ENCODE data around the gene CRTAC1.
"Not testable (repeated sequence)": the region's sequence is repeated elsewhere in the genome, so short reads cannot be mapped to it uniquely, and the experiment has no call there.

Gene CRTAC1

DNA sequence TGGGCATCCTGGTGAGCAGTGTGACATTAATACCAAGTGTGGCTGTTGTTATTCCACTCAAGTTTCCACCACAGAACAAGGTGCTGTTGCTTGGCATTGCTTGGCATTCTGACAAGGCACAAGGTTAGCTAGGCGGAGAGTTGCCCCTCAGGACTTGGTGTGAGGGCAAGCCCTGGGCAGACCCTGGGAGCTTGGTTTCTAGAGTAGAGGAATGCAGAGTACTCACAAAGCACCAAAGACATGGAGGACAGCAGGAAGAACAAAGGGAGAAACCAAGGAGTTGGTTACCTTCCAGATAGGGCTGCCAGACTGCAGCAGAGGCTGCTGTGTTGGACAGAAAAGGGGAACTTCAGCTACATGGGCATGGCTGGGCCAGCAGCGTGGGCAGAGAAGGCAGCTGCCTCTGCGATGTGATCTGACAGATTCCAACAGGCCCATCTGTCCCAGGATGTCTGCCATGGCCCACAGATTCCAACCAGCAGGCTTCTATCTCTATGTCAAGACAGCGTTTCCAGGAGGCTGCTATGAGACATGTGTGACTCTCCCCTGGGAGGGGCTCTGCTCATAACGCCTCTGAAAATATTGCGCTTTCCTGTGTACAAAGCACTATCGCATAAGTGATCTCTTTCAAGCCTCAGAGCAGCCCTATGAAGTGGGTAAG, 178.9 kb downstream of the CRTAC1 start:
- Mint-ChIP-seq H3K27me3 (no peaks in the 10 kb centered on the region), H3K36me3 (ENCODE audit: low read depth) (no peaks in the 10 kb centered on the region), H3K9me3 (no peaks in the 10 kb centered on the region), H3K4me3 (no peak overlapping the region), H3K27ac (no peak overlapping the region), H3K4me1 (ENCODE audit: low read depth) (peaks cover 40% of the 10 kb centered on the region)

DNA sequence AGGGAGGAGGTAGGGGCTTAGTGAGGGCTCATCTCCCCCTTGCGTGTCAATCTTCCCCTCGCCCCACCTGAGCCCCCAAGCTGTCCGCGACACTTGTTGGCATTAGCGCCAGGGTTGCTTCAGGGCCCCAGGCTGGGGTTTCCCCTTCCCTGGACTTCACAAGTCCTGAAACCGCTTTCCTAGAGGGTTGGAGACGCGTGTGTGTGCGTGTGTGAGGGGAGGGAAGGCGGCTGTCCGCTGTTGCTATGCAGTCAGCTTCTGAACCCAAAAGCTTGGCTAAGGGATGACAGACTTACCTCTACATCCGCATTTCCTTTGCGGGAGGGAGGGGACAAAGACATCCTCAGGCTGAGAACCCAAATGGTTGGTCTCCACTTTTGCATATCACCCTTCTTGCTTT, 180.0 kb downstream of the CRTAC1 start:
- H3K9me3 Mint-ChIP-seq: no peaks in the 10 kb centered on the region
- peaks cover 40% of the 10 kb centered on the region for H3K4me1 Mint-ChIP-seq (ENCODE audit: low read depth)
- no peaks in the 10 kb centered on the region for H3K27me3 Mint-ChIP-seq
- H3K4me3 Mint-ChIP-seq: peak overlapping the region; percentile 77
- no peaks in the 10 kb centered on the region for H3K36me3 Mint-ChIP-seq (ENCODE audit: low read depth)
- H3K27ac Mint-ChIP-seq: no peak overlapping the region

DNA sequence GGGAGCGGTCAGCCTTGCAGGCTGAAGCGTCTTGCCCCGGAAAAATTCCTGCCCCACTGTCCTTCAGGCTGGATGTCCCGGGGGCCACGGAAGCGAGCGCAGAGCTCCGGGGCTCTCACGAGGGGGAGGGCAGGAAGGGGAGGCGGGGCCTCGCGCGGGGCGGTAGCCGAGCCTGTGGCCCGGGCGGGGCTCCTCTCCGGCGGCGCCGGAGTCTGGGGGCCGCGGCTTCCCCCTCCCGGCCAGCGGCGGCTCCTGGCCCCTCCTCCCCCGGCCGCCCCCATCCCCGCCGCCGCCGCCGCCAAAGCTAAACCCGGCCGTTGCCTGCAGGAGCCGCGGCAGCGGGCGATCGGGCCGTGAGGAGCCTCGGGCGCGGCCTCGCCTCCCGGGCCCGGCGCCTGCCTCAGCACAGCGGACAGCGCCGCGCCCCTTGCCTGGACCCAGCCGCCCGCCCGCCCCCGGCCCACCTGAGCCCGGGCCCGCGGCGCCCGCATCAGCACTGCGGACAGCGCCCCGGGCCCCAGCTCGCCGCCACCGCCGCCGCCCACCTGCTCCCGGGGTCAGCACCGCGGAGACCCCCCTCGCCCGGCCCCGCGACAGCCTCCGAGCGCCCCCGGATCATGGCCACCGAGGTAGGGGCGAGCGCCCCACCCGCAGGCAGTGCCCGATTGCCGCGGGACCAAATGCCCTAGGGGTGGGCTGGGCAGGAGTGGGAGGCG, 180.6 kb downstream of the CRTAC1 start, which contains the start of gene GOLGA7B:
Gene GOLGA7B (plus strand): TSS at position 157 of the 716 bp plus-strand sequence. CDS start 461 bp downstream, at position 618.
- Mint-ChIP-seq H3K4me3 (peak within 1 kb of the TSS; percentile 78), H3K4me1 (ENCODE audit: low read depth) (peaks cover 40% of the 10 kb centered on the region)

DNA sequence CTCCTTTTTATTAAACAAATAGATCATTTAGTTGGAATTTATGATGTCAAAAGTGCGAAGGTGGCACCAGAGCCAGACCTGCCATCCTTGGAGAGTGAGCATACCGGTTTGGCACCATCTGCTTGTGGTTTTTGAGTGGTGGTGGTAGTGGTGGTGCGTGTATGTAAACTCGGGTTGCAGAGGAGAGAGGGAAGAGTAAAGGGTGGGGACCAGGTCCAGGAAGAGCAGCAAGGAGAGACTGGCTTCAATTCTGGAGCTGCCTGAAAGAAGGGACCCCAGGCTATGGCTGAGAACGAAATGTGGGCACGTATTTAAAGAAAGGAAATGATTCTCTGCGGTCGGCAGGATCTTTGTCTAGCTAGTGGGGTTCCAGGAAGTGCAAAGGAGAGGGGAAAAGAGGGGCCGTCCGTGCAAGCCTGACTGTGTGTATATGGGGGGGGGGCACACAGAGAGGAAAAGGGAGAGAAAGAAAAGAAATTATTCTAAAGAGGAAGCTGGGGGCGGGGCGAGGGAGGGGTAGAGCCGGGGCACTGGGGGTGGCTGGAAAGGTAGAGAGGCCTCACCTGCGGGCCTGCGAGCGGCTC, 181.2 kb downstream of the CRTAC1 start:
- Mint-ChIP-seq H3K36me3 (ENCODE audit: low read depth) (no peaks in the 10 kb centered on the region), H3K27me3 (no peaks in the 10 kb centered on the region), H3K9me3 (no peaks in the 10 kb centered on the region), H3K4me3 (peak overlapping the region; percentile 78), H3K27ac (peak overlapping the region; percentile 67), H3K4me1 (ENCODE audit: low read depth) (peaks cover 40% of the 10 kb centered on the region)

More for the DNA sequence above, 180.6 kb downstream of the CRTAC1 start, which contains the start of gene GOLGA7B:
- Mint-ChIP-seq H3K27me3 (no peaks in the 10 kb centered on the region), H3K27ac (peak within 1 kb of the TSS; percentile 67), H3K36me3 (ENCODE audit: low read depth) (no peaks in the 10 kb centered on the region), H3K9me3 (no peaks in the 10 kb centered on the region)

DNA sequence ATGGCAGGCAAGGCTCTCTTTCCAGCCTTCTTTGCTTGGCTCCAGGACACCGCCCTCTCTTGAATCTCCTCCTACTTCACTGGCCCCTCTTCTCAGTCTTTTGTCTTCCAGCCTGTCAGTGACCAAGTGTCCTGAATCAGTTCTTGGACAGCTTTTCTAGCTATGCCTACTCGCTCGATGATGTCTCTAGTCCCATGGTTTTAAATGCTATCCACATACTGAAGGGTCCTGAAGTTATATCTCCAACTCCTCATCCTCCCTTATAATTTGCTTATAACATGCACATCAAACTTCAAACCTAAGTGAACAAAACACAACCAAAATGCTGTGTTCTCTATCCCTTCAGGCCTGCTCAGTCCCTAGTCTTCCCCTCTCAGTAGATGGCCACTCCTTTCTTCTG, 185.7 kb downstream of the CRTAC1 start:
- Mint-ChIP-seq H3K4me1 (ENCODE audit: low read depth) (peaks cover 18% of the 10 kb centered on the region), H3K4me3 (no peak overlapping the region), H3K9me3 (no peaks in the 10 kb centered on the region), H3K27me3 (no peaks in the 10 kb centered on the region), H3K27ac (no peak overlapping the region), H3K36me3 (ENCODE audit: low read depth) (peaks cover 3% of the 10 kb centered on the region)

DNA sequence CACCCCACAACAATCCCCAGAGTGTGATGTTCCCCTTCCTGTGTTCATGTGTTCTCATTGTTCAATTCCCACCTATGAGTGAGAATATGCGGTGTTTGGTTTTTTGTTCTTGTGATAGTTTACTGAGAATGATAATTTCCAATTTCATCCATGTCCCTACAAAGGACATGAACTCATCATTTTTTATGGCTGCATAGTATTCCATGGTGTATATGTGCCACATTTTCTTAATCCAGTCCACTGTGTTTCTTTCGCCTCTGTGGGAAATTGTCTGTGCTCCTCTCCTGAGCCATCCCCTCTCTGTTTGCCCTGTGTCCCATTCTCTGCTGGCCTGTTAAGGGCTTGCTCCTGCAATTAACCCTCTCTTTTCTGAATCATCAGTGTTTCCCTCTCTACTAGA, 186.4 kb downstream of the CRTAC1 start:
- H3K9me3 Mint-ChIP-seq; H3K36me3 Mint-ChIP-seq (ENCODE audit: low read depth); H3K4me3 Mint-ChIP-seq; H3K27me3 Mint-ChIP-seq; H3K27ac Mint-ChIP-seq: not testable (repeated sequence)
- peaks cover 15% of the 10 kb centered on the region for H3K4me1 Mint-ChIP-seq (ENCODE audit: low read depth)

DNA sequence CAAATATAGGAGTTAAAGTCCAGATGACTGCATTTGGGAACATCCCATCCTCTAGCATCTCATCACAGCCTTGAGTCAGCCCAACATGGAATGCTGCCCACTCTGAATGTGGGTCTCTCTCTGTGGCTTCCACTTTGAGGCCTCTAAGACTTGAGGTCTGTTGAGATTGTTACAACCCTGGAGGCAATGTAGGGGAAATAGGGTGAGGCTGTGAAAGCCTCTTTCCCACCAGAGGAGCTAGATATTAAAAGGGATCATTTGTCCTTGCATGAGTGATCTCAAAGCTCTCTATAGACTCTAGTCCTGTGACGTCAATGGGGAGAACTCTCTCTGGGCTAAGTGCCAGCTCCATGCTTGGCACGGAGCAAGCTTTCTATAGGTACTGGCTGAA, 187.1 kb downstream of the CRTAC1 start:
- no peaks in the 10 kb centered on the region for H3K27me3 Mint-ChIP-seq
- H3K27ac Mint-ChIP-seq: no peak overlapping the region
- H3K4me3 Mint-ChIP-seq: no peak overlapping the region
- H3K36me3 Mint-ChIP-seq (ENCODE audit: low read depth): peaks cover 3% of the 10 kb centered on the region
- peaks cover 12% of the 10 kb centered on the region for H3K4me1 Mint-ChIP-seq (ENCODE audit: low read depth)
- no peaks in the 10 kb centered on the region for H3K9me3 Mint-ChIP-seq

DNA sequence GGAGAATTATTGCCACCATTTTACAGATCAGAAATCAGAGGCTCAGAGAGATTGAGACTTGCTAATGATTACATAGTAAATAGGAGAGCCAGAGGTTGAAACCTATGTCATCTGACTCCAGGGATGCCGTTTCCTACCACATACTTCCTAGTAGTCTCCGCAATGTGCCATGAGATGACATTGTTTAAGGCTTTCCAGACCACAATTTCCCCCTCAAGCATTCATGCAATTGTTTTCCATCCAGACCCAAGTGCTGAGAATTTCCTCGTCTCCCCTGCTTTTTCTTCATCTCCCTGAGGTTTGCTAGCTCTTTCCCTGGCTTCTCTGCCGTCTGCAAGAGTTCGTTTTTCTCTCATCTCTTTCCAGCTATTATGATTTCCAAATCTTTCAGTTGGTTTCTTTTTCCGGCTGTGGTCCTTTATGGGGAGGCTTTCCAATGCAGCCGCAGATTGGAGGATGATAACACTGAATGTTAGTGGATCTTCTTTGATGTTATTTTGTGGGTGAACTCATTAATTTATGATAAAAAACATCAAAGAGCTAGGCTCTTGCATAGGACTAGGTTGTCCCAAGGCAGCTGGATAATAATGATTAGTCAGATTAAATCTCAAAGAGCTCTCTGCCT, 187.7 kb downstream of the CRTAC1 start:
- H3K36me3 Mint-ChIP-seq (ENCODE audit: low read depth): peaks cover 3% of the 10 kb centered on the region
- H3K4me1 Mint-ChIP-seq (ENCODE audit: low read depth): peaks cover 12% of the 10 kb centered on the region
- H3K27me3 Mint-ChIP-seq: no peaks in the 10 kb centered on the region
- H3K9me3 Mint-ChIP-seq: no peaks in the 10 kb centered on the region
- no peak overlapping the region for H3K4me3 Mint-ChIP-seq
- H3K27ac Mint-ChIP-seq: no peak overlapping the region

DNA sequence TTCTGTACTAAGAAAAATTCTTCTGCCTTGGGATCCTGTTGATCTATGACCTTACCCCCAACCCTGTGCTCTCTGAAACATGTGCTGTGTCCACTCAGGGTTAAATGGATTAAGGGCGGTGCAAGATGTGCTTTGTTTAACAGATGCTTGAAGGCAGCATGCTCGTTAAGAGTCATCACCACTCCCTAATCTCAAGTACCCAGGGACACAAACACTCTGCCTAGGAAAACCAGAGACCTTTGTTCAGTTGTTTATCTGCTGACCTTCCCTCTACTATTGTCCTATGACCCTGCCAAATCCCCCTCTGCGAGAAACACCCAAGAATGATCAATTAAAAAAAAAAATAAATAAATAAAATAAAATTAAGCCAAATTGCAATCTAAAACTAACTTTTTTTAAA, 188.3 kb downstream of the CRTAC1 start:
- H3K36me3 Mint-ChIP-seq (ENCODE audit: low read depth); H3K27me3 Mint-ChIP-seq; H3K4me3 Mint-ChIP-seq; H3K9me3 Mint-ChIP-seq; H3K27ac Mint-ChIP-seq: not testable (repeated sequence)
- peaks cover 12% of the 10 kb centered on the region for H3K4me1 Mint-ChIP-seq (ENCODE audit: low read depth)

DNA sequence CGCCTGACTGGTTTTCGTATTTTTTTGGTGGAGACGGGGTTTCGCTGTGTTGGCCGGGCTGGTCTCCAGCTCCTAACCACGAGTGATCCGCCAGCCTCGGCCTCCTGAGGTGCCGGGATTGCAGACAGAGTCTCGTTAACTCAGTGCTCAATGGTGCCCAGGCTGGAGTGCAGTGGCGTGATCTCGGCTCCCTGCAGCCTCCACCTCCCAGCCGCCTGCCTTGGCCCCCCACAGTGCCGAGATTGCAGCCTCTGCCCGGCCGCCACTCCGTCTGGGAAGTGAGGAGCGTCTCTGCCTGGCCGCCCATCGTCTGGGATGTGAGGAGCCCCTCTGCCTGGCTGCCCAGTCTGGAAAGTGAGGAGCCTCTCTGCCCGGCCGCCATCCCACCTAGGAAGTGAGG, 189.3 kb downstream of the CRTAC1 start:
- H3K4me1 Mint-ChIP-seq (ENCODE audit: low read depth): peaks cover 12% of the 10 kb centered on the region
- H3K36me3 Mint-ChIP-seq (ENCODE audit: low read depth); H3K27ac Mint-ChIP-seq; H3K4me3 Mint-ChIP-seq; H3K9me3 Mint-ChIP-seq; H3K27me3 Mint-ChIP-seq: not testable (repeated sequence)

DNA sequence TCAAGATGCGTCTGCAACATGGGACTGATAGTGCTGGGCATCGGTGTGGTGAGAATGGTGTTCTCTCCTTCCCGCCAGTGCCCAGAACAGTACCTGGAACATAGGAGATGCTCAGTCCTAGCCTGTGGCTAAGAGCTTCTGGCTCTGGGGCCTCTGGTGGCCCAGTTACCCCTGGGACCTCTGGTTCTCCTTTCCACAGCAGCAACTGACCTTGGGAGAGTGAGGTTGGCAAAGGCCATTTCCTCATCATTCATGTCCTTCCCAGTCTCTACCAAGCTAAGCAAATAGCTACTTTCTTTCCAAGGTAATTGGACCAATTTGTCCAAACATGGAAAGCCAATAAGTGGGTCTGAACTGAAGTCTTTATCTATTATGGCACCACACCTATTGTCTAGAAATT, 192.3 kb downstream of the CRTAC1 start:
- no peak overlapping the region for H3K27ac Mint-ChIP-seq
- H3K4me3 Mint-ChIP-seq: no peak overlapping the region
- H3K27me3 Mint-ChIP-seq: no peaks in the 10 kb centered on the region
- H3K36me3 Mint-ChIP-seq (ENCODE audit: low read depth): peaks cover 6% of the 10 kb centered on the region
- H3K9me3 Mint-ChIP-seq: peaks cover 8% of the 10 kb centered on the region
- peaks cover 12% of the 10 kb centered on the region for H3K4me1 Mint-ChIP-seq (ENCODE audit: low read depth)

DNA sequence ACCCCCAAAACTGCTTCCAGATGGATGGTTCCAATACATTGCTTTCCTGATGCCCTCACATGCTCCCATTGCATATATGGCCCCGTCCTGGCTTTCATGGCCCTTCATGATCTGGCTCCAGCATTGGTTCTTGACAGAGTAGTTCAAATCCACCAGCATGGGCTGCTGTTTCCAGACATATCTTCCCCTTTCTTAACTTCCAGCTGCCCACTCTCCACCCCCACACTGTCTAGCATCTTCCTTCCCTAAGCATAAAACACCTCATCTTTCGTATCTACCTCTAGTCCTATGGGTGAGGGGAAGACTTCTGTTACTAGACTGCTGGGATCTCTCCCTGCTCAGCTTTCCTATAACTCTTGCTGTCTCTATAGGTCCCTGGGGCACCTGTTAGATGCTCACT, 194.0 kb downstream of the CRTAC1 start:
- H3K4me1 Mint-ChIP-seq (ENCODE audit: low read depth): peaks cover 12% of the 10 kb centered on the region
- peaks cover 6% of the 10 kb centered on the region for H3K36me3 Mint-ChIP-seq (ENCODE audit: low read depth)
- H3K9me3 Mint-ChIP-seq: peaks cover 8% of the 10 kb centered on the region
- H3K27me3 Mint-ChIP-seq: no peaks in the 10 kb centered on the region
- no peak overlapping the region for H3K27ac Mint-ChIP-seq
- no peak overlapping the region for H3K4me3 Mint-ChIP-seq

DNA sequence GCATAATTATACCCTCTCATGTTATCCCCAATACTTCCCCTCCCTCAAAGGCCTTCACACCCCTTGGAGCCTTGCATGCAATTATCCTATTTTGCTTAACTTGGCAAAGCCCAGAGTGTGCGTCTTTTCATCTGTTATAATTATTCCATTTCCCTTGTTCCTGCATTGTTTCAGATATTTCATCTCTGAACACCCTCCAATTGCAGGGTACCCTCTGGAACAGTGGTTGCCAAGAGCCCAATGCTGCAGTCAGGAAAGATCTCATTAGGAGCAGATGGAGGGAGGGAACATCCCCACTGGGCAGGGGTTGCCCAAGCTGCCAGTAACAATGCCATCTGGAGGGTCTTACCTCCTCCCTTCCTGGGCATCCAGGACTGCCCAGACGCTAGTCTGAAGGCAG, 199.2 kb downstream of the CRTAC1 start:
- H3K27ac Mint-ChIP-seq: no peak overlapping the region
- no peak overlapping the region for H3K4me3 Mint-ChIP-seq
- no peaks in the 10 kb centered on the region for H3K27me3 Mint-ChIP-seq
- no peaks in the 10 kb centered on the region for H3K36me3 Mint-ChIP-seq (ENCODE audit: low read depth)
- peaks cover 3% of the 10 kb centered on the region for H3K9me3 Mint-ChIP-seq
- H3K4me1 Mint-ChIP-seq (ENCODE audit: low read depth): peaks cover 18% of the 10 kb centered on the region

DNA sequence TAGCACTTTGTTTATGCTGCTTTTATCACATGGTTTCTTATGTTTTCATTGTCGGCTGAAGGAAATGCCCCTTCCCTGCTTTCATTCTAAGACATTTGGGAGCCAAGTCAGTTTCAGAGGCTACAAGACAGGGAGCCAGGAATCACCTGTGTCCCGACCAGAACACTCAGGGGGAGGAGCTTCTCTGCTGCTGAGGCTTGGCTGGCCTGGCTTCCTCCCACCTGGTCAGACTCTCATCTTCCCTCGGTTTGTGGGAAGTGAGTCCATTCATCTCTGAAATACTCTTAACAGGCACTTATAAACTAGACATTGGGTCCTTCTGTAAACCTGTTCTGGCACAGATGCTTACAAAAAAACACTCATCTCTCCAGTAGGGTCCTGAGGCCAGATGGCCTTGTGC, 200.4 kb downstream of the CRTAC1 start:
- H3K27ac Mint-ChIP-seq: no peak overlapping the region
- no peak overlapping the region for H3K4me3 Mint-ChIP-seq
- H3K27me3 Mint-ChIP-seq: no peaks in the 10 kb centered on the region
- H3K9me3 Mint-ChIP-seq: no peaks in the 10 kb centered on the region
- no peaks in the 10 kb centered on the region for H3K36me3 Mint-ChIP-seq (ENCODE audit: low read depth)
- peaks cover 18% of the 10 kb centered on the region for H3K4me1 Mint-ChIP-seq (ENCODE audit: low read depth)

DNA sequence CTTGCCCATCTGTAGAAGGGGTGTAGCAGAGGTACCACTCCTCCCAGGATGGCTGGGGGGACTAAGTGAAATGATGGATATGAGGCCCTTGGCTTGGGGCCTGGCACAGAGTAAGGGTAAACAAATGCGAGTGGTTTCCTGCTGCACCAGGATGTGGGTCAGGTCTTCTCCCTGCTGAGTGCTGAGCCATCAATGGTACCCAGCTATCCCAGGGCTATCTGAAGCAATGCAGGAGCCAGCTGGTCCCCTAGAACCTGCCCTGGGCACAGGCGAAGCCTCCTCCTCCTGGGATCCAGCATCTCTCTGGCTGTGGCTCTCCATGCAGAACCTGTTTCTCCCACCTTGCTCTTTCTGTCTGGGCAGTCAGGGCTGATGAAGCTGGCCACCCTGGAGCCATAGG, 201.7 kb downstream of the CRTAC1 start:
- Mint-ChIP-seq H3K36me3 (ENCODE audit: low read depth) (no peaks in the 10 kb centered on the region), H3K27ac (no peak overlapping the region), H3K4me3 (no peak overlapping the region), H3K9me3 (no peaks in the 10 kb centered on the region), H3K27me3 (no peaks in the 10 kb centered on the region), H3K4me1 (ENCODE audit: low read depth) (peaks cover 18% of the 10 kb centered on the region)

Measured in stimulated activated naive CD8-positive, alpha-beta T cell treated with anti-CD3 and anti-CD28 coated beads, Interleukin-15, Interleukin-2, amounts not matched to agents 100 ng/mL and 50 ng/mL, for 24 hours (primary cell).